Measurements from ENCODE around the gene HOXB4. TPM values are rescaled to one million over a fixed set of nuclear protein-coding genes. Genes with fewer than 3 reads are reported as not detected.
A peak's percentile ranks its signal among the peaks of the same experiment; 100 is the strongest.

Gene HOXB4
- total RNA-seq, 1 experiment from 2014 or later, result 11.3 TPM

- Histone ChIP-seq H3K4me1 (ENCODE audit: control insufficient read depth in 1 of 2, insufficient read depth in 2 of 2, low read length in 2 of 2) (peaks cover 19 to 58% of the 10 kb centered on the region in 2 experiments; a peak in 3 of 4 replicates), H3K36me3 (ENCODE audit: control insufficient read depth in 1 of 2, insufficient read depth in 2 of 2, low read length in 2 of 2) (no peaks in the 10 kb centered on the region), H3K4me2 (ENCODE audit: low read length) (peak overlapping the region; percentile 95), H4K20me1 (ENCODE audit: insufficient read depth) (no peaks in the 10 kb centered on the region), H3K9me3 (ENCODE audit: control insufficient read depth in 1 of 2, insufficient read depth in 1 of 2, low read depth in 1 of 2, low read length in 2 of 2) (no peaks in the 10 kb centered on the region), H3K27me3 (ENCODE audit: insufficient read depth, low read length) (no peaks in the 10 kb centered on the region), H3K27ac (ENCODE audit: low read depth, low read length) (peak overlapping the region; percentile 98), H2AFZ (ENCODE audit: low read depth, low read length, poor library complexity, severe bottlenecking) (peak overlapping the region; percentile 19), H3K9ac (ENCODE audit: low read length) (peak overlapping the region; percentile 97), H3K79me2 (ENCODE audit: insufficient read depth, low read length) (peaks cover 88% of the 10 kb centered on the region), H3K9me2 (ENCODE audit: insufficient read depth) (no peaks in the 10 kb centered on the region), H3K4me3 (replicated peaks in 1 of 2; ENCODE audit: low read depth in 1 of 2, low read length in 2 of 2) (peak overlapping the region; percentile 80 to 90)
- ChIA-PET CTCF (interaction anchor here (0.6 to 1.4 kb wide), 20 partner anchors 9 to 588 kb away, joined by 3 to 11 read pairs (median 4); partner anchors contain the start of genes HOXB5 and HOXB9), RAD21 (ENCODE audit: low non-redundant PET in 1 of 2, low total read pairs in 2 of 2, uncharacterized antibody in 2 of 2, unreplicated experiment in 2 of 2) (interaction anchor here in 1 of 2 experiments (0.7 kb wide), 1 partner anchor 210 kb away, joined by 3 read pairs; no protein-coding TSS in a partner anchor), POLR2A (interaction anchor here (0.6 to 1.9 kb wide), 5 partner anchors 13 to 587 kb away, joined by 3 to 11 read pairs (median 3); partner anchors contain the start of gene HOXB9)
- no peak for DNase-seq (ENCODE audit: low read depth, low spot score)
- ATAC-seq, result peak; percentile 19
- intact Hi-C loops (cut with micrococcal nuclease), result loop anchor here (2.0 to 10.0 kb wide), 2 partner anchors 128 to 352 kb away; no protein-coding TSS in a partner anchor
- peak; percentile 65 for TF ChIP-seq ZFX (IDR thresholded peaks at IDR 0.05)
- peak; percentile 22 for TF ChIP-seq TCF7L2 (IDR thresholded peaks at IDR 0.05; ENCODE audit: borderline replicate concordance, extremely low read depth, insufficient read depth, insufficient read length)
- TF ChIP-seq EGR1 (IDR thresholded peaks at IDR 0.05; ENCODE audit: low read depth), result no peak
- TF ChIP-seq, protein P1, sequence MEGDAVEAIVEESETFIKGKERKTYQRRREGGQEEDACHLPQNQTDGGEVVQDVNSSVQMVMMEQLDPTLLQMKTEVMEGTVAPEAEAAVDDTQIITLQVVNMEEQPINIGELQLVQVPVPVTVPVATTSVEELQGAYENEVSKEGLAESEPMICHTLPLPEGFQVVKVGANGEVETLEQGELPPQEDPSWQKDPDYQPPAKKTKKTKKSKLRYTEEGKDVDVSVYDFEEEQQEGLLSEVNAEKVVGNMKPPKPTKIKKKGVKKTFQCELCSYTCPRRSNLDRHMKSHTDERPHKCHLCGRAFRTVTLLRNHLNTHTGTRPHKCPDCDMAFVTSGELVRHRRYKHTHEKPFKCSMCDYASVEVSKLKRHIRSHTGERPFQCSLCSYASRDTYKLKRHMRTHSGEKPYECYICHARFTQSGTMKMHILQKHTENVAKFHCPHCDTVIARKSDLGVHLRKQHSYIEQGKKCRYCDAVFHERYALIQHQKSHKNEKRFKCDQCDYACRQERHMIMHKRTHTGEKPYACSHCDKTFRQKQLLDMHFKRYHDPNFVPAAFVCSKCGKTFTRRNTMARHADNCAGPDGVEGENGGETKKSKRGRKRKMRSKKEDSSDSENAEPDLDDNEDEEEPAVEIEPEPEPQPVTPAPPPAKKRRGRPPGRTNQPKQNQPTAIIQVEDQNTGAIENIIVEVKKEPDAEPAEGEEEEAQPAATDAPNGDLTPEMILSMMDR (IDR thresholded peaks at IDR 0.05 in 2 of 3, conservative IDR thresholded peaks at IDR 0.05 in 1 of 3; ENCODE audit: borderline replicate concordance in 1 of 3, insufficient read depth in 1 of 3, low read depth in 2 of 3, low read length in 2 of 3), result peak in 1 of 3 experiments; percentile 14; a peak in 2 of 6 replicates
- TF ChIP-seq POLR2AphosphoS5 (IDR thresholded peaks at IDR 0.05; ENCODE audit: low read depth, low read length), result 0 out of 2 replicates have a peak, but pooled peaks have one; percentile 3
- BruUV-seq (replicated peaks), result no TSS peak
These were observed 34.9 kb upstream of the HOXB4 start for GRCh38 chr17:48612854-48613691.
